HepG2 (cell line): ENCODE measurements around the gene PBX1.

Source experiments
- ARNTL ChIP-seq: sonication (generic); formaldehyde crosslinking; IDR thresholded peaks from 2 replicates; pipeline ENCODE4 v1.4.0; 2020; ENCODE audit warnings: mild to moderate bottlenecking, missing genetic modification reagents
- CEBPB ChIP-seq: IDR thresholded peaks from 2 replicates; pipeline ENCODE4 v1.6.1; 2011; ENCODE audit warnings: low read depth, low read length, improper control_type of control experiment, borderline replicate concordance
- SP140L ChIP-seq: sonication (generic); formaldehyde crosslinking; IDR thresholded peaks from 2 replicates; pipeline ENCODE4 v1.4.0; 2020; ENCODE audit warnings: missing genetic modification reagents, borderline replicate concordance
- TF ChIP-seq, protein P1 (sequence below): sonication (generic); formaldehyde crosslinking; IDR thresholded peaks from 2 replicates; pipeline ENCODE4 v1.4.0; 2020; ENCODE audit warnings: missing genetic modification reagents

DNA sequence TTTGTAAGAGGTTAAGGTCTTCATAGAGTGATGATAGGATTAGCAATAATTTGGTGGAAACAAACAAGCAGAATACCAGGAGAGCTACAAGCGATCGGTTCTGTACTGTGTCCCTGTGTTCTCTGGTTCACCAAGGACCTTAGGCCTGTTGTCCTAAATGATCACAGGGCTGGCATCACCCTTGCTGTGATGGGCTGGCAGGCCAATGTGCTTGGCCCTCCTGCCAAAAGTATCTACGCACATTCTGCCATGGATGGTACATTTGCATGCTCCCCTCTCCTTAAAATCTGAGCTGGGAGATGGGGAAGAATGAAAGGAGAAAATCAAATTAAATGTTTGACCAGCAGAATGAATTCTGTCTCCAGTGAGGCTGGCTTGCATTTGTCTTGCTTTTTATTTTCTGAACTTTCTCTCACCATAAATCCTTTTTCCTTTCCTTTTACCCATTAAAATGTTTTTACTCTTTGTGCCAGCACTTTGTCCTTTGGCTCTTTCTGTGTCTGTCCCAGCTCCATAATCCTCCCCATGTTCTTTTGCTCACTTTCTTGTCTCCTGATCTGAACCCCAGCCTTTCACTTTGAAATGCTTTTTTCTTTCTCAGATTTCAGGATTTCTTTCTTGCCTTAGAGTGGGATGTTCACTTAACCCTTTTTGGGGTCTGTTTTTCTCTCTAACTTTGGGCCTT is 51.7 kb downstream of the PBX1 start:
- TF ChIP-seq, protein P1, sequence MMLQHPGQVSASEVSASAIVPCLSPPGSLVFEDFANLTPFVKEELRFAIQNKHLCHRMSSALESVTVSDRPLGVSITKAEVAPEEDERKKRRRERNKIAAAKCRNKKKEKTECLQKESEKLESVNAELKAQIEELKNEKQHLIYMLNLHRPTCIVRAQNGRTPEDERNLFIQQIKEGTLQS, result no peak
- TF ChIP-seq SP140L (CRISPR knock-in tag) (no peak), ARNTL (no peak), CEBPB (no peak)
